GM12864 (cell line): Measurements from ENCODE around the gene DSCAML1.

Experiments used
- DNase-seq: peaks from one replicate; pipeline ENCODE4 v3.0.0-alpha.2; 2011; ENCODE audit warnings: low read depth
- H3K4me3 ChIP-seq: 2 replicates; pipeline ENCODE4 v1.5.1; 2011; ENCODE audit warnings: mild to moderate bottlenecking, low read depth, low read length, control low read depth
- CTCF ChIP-seq: IDR thresholded peaks from 2 replicates; pipeline ENCODE4 v1.5.1; 2011; ENCODE audit warnings: low read depth, mild to moderate bottlenecking, moderate library complexity, low read length, control low read depth, inconsistent platforms; ENCODE audit errors: missing control alignments

DSCAML1 gene

GRCh38 chr11:117378976-117379865 is 417.8 kb downstream of the DSCAML1 start:
- TF ChIP-seq CTCF, result no peak
- no peak overlapping the region for H3K4me3 ChIP-seq
- DNase-seq, result no peak
